ENCODE results near the gene C10orf67.

DNA sequence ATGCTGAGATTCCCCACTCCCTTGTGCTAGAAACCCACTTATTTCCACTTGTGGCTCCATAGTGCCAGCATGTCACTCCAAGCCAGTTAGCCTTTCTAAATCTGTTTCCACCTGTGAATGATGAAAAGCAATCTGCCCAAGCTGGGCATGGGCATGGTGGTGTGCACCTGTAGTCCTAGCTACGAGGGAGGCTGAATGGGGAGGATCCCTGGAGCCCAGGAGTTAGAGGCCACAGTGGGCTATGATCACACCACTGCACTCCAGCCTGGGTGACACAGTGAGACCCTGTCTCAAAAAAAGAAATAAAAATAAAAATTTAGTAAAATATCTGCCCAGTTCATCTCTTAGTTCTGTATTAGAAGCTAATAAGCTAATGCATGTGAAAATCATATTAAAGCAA, 157.4 kb downstream of the C10orf67 start:
- TF ChIP-seq CTCF (IDR thresholded peaks at IDR 0.05): no peak
- TF ChIP-seq POLR2A (IDR thresholded peaks at IDR 0.05; ENCODE audit: low read depth): no peak
- no peak for TF ChIP-seq EP300 (IDR thresholded peaks at IDR 0.05)
